NB4 (cell line): ENCODE results near the gene SLITRK5.

Experiments
- DNase-seq: peaks from one replicate; pipeline ENCODE4 v3.0.0; 2010; ENCODE audit warnings: low read depth
- H3K4me3 ChIP-seq: one replicate; pipeline ENCODE4 v1.5.1; 2011; ENCODE audit warnings: mild to moderate bottlenecking, low read depth, low read length, moderate library complexity
- MYC ChIP-seq: IDR thresholded peaks from 2 replicates; pipeline ENCODE4 v1.6.1; 2011; ENCODE audit warnings: low read depth, low read length
- POLR2A ChIP-seq: IDR thresholded peaks from 2 replicates; pipeline ENCODE4 v1.6.1; 2011; ENCODE audit warnings: mild to moderate bottlenecking; ENCODE audit not compliant: insufficient read length; ENCODE audit errors: extremely low read depth
- TF ChIP-seq, protein P1 (sequence below): IDR thresholded peaks from one replicate; pipeline ENCODE4 v1.5.1; 2012; ENCODE audit warnings: low read depth, low read length
- TF ChIP-seq, protein P2 (sequence below): IDR thresholded peaks from 2 replicates; pipeline ENCODE4 v1.6.1; 2011; ENCODE audit warnings: low read depth, low read length

Gene SLITRK5, protein sequence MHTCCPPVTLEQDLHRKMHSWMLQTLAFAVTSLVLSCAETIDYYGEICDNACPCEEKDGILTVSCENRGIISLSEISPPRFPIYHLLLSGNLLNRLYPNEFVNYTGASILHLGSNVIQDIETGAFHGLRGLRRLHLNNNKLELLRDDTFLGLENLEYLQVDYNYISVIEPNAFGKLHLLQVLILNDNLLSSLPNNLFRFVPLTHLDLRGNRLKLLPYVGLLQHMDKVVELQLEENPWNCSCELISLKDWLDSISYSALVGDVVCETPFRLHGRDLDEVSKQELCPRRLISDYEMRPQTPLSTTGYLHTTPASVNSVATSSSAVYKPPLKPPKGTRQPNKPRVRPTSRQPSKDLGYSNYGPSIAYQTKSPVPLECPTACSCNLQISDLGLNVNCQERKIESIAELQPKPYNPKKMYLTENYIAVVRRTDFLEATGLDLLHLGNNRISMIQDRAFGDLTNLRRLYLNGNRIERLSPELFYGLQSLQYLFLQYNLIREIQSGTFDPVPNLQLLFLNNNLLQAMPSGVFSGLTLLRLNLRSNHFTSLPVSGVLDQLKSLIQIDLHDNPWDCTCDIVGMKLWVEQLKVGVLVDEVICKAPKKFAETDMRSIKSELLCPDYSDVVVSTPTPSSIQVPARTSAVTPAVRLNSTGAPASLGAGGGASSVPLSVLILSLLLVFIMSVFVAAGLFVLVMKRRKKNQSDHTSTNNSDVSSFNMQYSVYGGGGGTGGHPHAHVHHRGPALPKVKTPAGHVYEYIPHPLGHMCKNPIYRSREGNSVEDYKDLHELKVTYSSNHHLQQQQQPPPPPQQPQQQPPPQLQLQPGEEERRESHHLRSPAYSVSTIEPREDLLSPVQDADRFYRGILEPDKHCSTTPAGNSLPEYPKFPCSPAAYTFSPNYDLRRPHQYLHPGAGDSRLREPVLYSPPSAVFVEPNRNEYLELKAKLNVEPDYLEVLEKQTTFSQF

DNA sequence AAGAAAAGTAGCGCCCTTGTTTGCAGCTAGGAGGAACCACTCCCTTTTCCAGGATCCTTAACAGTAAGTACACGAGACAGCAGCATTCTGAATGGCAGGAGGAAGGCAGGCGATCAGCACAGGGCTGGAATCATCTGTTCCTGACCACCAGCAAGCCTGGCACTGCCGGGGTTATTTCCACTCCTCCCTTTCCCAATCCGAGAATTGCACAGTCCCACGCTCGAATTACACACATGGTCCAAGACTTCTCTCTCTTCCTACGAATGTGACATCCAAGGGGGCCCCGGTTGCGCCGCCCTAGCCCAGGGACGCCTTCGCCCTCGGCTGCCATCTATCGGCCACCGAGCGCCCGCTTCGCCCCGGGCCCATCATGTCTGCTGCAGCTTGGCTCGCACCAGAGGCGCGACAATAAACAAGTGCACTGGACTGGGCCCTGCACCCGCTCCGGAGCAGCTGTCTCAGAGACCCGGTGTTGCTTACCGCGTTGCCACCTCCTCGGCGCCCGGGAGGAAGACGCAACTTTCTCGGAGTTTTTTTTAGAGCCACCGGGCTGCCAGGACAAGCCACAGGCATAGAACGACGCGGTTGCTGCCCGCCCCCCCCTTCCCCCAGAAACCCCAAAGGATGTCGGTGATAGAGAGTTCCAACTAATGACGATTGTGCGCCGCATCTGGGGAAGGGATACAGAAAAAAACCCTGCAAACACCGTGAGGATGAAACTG lies at the start of gene SLITRK5:
Gene SLITRK5, plus strand, starts transcription at position 341 of the 722 bp plus-strand sequence. CDS start 4,018 bp downstream, outside the sequence.
- H3K4me3 ChIP-seq: no peak within 1 kb of the TSS
- no peak for TF ChIP-seq POLR2A
- TF ChIP-seq MYC: no peak
- TF ChIP-seq, protein P1, sequence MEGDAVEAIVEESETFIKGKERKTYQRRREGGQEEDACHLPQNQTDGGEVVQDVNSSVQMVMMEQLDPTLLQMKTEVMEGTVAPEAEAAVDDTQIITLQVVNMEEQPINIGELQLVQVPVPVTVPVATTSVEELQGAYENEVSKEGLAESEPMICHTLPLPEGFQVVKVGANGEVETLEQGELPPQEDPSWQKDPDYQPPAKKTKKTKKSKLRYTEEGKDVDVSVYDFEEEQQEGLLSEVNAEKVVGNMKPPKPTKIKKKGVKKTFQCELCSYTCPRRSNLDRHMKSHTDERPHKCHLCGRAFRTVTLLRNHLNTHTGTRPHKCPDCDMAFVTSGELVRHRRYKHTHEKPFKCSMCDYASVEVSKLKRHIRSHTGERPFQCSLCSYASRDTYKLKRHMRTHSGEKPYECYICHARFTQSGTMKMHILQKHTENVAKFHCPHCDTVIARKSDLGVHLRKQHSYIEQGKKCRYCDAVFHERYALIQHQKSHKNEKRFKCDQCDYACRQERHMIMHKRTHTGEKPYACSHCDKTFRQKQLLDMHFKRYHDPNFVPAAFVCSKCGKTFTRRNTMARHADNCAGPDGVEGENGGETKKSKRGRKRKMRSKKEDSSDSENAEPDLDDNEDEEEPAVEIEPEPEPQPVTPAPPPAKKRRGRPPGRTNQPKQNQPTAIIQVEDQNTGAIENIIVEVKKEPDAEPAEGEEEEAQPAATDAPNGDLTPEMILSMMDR: peak; percentile 85
- TF ChIP-seq, protein P2, sequence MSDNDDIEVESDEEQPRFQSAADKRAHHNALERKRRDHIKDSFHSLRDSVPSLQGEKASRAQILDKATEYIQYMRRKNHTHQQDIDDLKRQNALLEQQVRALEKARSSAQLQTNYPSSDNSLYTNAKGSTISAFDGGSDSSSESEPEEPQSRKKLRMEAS: no peak
- DNase-seq: peak; percentile 69

DNA sequence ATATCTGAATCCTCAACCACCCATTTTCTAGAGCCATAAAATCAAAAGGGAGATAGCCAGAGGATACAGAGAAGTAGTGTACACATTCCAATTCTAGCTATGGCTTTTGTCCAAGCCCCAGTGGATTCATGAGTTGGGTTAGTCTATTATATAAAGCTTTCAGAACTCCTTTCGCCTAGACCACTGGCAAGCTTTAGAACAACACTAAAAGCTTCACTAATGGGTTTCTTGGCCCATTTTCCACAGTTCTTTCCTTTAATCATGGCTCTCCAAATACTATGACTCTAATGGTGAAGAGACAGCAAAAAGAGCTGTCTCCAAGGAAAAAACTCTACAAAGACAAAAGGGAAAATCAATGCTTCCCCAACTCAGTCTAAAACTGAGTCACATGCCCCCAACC lies 48.2 kb upstream of the SLITRK5 start:
- TF ChIP-seq, protein P1: no peak
- TF ChIP-seq, protein P2: no peak
- TF ChIP-seq POLR2A (no peak), MYC (no peak)
- DNase-seq: no peak

DNA sequence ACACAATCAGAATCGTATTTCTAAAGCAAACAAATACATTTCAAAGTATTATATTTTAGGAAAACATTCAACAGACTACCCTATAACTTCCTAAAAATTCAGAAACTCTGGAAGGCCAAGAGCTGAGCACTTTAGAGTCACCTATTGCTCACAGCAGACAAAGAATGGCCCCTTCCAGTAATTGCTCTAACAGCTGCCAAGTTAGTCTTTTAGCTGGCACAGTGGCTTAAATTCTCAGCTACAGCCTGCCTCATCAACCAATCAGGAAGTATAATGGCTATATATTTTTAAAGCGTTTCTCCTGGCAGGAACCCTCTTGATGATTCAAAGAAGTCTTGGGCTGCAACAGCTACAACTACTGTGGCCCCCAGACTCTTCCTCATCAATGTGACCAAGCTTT lies 14.9 kb upstream of the SLITRK5 start:
- no peak for DNase-seq
- no peak overlapping the region for H3K4me3 ChIP-seq
- TF ChIP-seq, protein P1: no peak
- TF ChIP-seq MYC (no peak), POLR2A (no peak)

More for the DNA sequence above, 48.2 kb upstream of the SLITRK5 start:
- no peak overlapping the region for H3K4me3 ChIP-seq

DNA sequence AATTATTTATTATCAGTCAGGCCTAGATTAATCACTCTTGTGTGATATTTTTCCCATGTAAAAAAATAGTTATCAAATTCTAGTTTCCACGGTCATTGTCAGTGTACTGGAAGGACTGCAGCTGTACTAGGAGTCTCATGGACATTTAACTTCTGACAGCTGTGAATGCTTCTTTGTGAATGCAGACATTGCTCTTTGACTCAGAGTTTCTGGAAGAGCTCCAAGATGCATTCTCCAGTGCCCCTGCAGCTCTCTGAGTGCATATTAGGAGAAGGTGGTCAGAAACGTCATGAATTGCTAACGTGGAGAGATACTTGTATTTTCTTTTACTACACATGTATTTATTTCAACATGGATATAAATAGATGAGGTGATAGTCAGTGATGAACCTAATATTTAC lies 9.7 kb upstream of the SLITRK5 start:
- TF ChIP-seq, protein P1: no peak
- no peak overlapping the region for H3K4me3 ChIP-seq
- DNase-seq: no peak

DNA sequence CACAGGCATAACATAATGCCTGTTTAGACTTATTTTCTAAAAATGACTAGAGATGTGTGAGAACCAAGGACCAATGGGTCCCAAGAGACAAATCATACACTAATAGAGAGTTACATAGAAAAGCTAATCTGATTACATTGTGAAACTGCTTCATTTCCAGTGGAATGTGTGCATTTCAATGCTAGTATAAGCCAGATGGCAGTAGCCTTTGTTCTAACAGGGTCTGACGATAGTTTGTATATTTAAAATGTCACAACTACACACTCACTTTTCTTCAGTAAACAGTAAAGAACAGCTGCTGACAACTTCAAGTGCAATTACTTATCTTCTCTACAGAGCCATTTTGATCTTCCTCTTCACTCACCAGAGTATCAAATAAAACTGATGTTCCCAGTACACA lies 4.3 kb upstream of the SLITRK5 start:
- TF ChIP-seq MYC (no peak), POLR2A (no peak)
- TF ChIP-seq, protein P1: no peak
- TF ChIP-seq, protein P2: no peak
- no peak overlapping the region for H3K4me3 ChIP-seq
- DNase-seq: no peak
